GM12873 (cell line): Measurements from ENCODE around the gene SHMT2.

ENCODE experiments used
- CTCF ChIP-seq: IDR thresholded peaks from 2 replicates; pipeline ENCODE4 v1.5.1; 2012; ENCODE audit warnings: low read depth, mild to moderate bottlenecking, moderate library complexity, low read length, control low read depth; ENCODE audit not compliant: insufficient read depth; ENCODE audit errors: missing control alignments

SHMT2 gene

DNA sequence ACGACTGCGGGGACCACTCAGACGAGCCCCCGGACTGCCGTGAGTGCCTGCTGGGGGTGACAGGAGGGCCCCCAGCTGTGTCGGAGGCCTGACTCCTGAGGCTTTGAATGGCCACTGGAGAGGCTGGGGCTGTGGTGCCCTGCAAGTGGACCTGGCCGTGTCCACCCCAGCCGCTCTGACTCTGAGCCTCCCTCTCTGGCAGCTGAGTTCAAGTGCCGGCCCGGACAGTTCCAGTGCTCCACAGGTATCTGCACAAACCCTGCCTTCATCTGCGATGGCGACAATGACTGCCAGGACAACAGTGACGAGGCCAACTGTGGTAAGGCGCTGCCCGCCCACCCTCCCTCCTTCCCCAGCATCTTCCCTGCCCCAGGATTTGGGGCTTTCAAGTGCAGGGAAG, 29.0 kb upstream of the SHMT2 start:
- no peak for TF ChIP-seq CTCF

- TF ChIP-seq CTCF = no peak
These were observed 28.3 kb upstream of the SHMT2 start for GRCh38 chr12:57201219-57201618.

GRCh38 chr12:57201631-57202030, 27.9 kb upstream of the SHMT2 start:
- no peak for TF ChIP-seq CTCF

DNA sequence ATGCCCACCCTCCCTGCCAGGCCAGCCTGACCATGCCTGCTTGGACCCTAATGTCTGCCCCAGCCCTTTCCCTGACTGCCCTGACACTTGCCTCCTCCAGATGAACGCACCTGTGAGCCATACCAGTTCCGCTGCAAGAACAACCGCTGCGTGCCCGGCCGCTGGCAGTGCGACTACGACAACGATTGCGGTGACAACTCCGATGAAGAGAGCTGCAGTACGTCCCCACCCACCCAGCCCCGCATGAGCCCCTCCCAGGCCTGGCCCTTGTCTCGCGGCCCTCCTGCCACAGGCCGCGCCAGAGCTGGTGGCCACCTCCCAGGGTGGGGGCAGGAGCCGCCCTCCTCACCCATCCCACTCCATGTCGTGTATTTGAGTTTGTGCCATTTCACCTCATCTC, 27.2 kb upstream of the SHMT2 start:
- TF ChIP-seq CTCF = no peak

DNA sequence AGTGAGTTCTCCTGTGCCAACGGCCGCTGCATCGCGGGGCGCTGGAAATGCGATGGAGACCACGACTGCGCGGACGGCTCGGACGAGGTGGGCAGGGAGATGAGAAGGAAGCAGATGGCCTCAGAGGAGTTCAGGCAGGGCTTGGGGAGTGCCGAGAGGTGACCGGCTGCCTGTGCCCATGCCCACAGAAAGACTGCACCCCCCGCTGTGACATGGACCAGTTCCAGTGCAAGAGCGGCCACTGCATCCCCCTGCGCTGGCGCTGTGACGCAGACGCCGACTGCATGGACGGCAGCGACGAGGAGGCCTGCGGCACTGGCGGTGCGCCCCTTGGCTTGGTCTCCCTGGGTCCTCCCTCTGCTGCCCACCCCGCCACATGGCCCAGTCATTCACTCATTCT, 26.3 kb upstream of the SHMT2 start:
- no peak for TF ChIP-seq CTCF

DNA sequence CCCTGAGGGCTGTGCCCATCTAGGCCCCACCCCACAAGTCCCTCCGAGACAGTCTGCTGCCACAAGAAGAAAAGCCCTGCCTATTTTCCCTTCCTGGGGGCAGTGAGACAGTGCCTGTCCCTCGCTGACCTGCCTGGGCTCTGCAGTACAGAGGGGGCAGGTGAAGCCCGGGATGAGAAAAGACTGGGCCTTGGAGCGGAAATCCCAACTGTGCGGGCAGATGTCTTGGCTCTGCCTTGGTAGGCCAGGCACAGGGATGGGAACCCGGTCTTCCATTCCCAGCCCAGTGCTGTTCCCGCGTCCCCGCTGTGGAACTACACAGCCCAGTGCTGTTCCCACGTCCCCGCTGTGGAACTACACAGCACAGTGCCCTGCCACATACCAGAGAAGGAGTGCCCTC, 25.7 kb upstream of the SHMT2 start:
- no peak for TF ChIP-seq CTCF

DNA sequence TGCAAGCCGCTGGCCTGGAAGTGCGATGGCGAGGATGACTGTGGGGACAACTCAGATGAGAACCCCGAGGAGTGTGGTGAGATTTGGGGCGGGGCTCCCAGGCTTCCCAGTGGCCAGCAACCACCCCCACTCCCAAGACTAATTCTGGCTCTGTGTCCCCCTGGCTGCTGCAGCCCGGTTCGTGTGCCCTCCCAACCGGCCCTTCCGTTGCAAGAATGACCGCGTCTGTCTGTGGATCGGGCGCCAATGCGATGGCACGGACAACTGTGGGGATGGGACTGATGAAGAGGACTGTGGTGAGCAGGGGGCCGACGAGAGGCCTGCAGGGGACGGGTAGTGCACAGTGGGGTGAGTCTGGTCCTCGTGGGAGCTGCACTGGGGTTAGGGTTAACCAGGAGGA, 25.1 kb upstream of the SHMT2 start:
- TF ChIP-seq CTCF = no peak

- no peak for TF ChIP-seq CTCF
These were observed 24.3 kb upstream of the SHMT2 start for GRCh38 chr12:57205186-57205585.
